Activated CD8-positive, alpha-beta memory T cell treated with anti-CD3 and anti-CD28 coated beads, Interleukin-2, amount 50 U/mL, for 1 hour (primary cell): ENCODE data around the gene COL25A1.
"Not testable (repeated sequence)": the region's sequence is repeated elsewhere in the genome, so short reads cannot be mapped to it uniquely, and the experiment has no call there.

Experiments
- DNase-seq: peaks from one replicate; pipeline ENCODE4 v3.0.0-alpha.2; 2020; ENCODE audit errors: extremely low read depth

Gene COL25A1

GRCh38 chr4:108906866-108907367, 395.5 kb downstream of the COL25A1 start:
- DNase-seq: no peak

GRCh38 chr4:108906006-108906405, 396.5 kb downstream of the COL25A1 start:
- no peak for DNase-seq

- no peak for DNase-seq
These were observed 398.8 kb downstream of the COL25A1 start for GRCh38 chr4:108903464-108904221.

- DNase-seq: no peak
These were observed 399.7 kb downstream of the COL25A1 start for GRCh38 chr4:108902769-108903168.

- no peak for DNase-seq
These were observed 401.2 kb downstream of the COL25A1 start for GRCh38 chr4:108901291-108901690.

GRCh38 chr4:108900018-108900580, 402.4 kb downstream of the COL25A1 start:
- DNase-seq: no peak

- no peak for DNase-seq
These were observed 409.0 kb downstream of the COL25A1 start for GRCh38 chr4:108893468-108893867.

GRCh38 chr4:108891896-108892590, 410.4 kb downstream of the COL25A1 start:
- DNase-seq: no peak

GRCh38 chr4:108890484-108890881, 412.0 kb downstream of the COL25A1 start:
- DNase-seq: no peak

GRCh38 chr4:108889696-108890483, 412.6 kb downstream of the COL25A1 start:
- no peak for DNase-seq

GRCh38 chr4:108888769-108889168, 413.7 kb downstream of the COL25A1 start:
- no peak for DNase-seq

- DNase-seq: no peak
These were observed 415.4 kb downstream of the COL25A1 start for GRCh38 chr4:108887034-108887433.

GRCh38 chr4:108885211-108885610, 417.2 kb downstream of the COL25A1 start:
- no peak for DNase-seq

- no peak for DNase-seq
These were observed 417.9 kb downstream of the COL25A1 start for GRCh38 chr4:108884596-108884995.

GRCh38 chr4:108881986-108882385, 420.5 kb downstream of the COL25A1 start:
- DNase-seq: no peak

GRCh38 chr4:108881190-108881589, 421.3 kb downstream of the COL25A1 start:
- DNase-seq: no peak

- DNase-seq: no peak
These were observed 423.7 kb downstream of the COL25A1 start for GRCh38 chr4:108878806-108879205.

GRCh38 chr4:108877821-108878220, 424.6 kb downstream of the COL25A1 start:
- no peak for DNase-seq

GRCh38 chr4:108874806-108875205, 427.7 kb downstream of the COL25A1 start:
- no peak for DNase-seq

GRCh38 chr4:108869970-108870369, 432.5 kb downstream of the COL25A1 start:
- not testable (repeated sequence) for DNase-seq

GRCh38 chr4:108868606-108869227, 433.7 kb downstream of the COL25A1 start:
- no peak for DNase-seq
